Right cardiac atrium (tissue), 5 donors: Measurements from ENCODE around the gene ULK4. TPM values are rescaled to one million over a fixed set of nuclear protein-coding genes. Genes with fewer than 3 reads are reported as not detected.

Source experiments
- ATAC-seq, 2 donors: fragments of 200-7000 bp; cut with Tn5 transposase; one replicate each; pipeline versions ENCODE4 v1.8.0 to v1.9.1; 2020; ENCODE audit warnings: moderate library complexity in 2 of 2, mild to moderate bottlenecking in 1 of 2
- DNase-seq, 3 donors: peaks; one replicate each; pipeline ENCODE4 v3.0.0-alpha.2; 2020
- H3K27ac ChIP-seq: one replicate; pipeline ENCODE4 v1.5.1; 2013; ENCODE audit warnings: mild to moderate bottlenecking, low read length, control low read depth, moderate library complexity
- H3K27me3 ChIP-seq: one replicate; pipeline ENCODE4 v1.6.1; 2013; ENCODE audit not compliant: control insufficient read depth, insufficient read depth
- H3K4me1 ChIP-seq: one replicate; pipeline ENCODE4 v1.6.1; 2013; ENCODE audit warnings: low read length; ENCODE audit not compliant: control insufficient read depth, insufficient read depth
- H3K4me3 ChIP-seq: one replicate; pipeline ENCODE4 v1.5.1; 2013; ENCODE audit warnings: low read length, control low read depth
- H3K9me3 ChIP-seq: one replicate; pipeline ENCODE4 v1.6.1; 2013; ENCODE audit warnings: low read length; ENCODE audit not compliant: control insufficient read depth
- WGBS: extraction: QIAGEN DNeasy Blood & Tissue Kit; methylation state at CpG from one replicate; pipeline ENCODE4 v1.1.7; 2013; 5-methylcytosine and 5-hydroxymethylcytosine counted together
- intact Hi-C, 4 donors: fragments of 100-400 bp; cut with DNase I; formaldehyde crosslinking; loops; one replicate each; pipeline versions ENCODE4 v1.11.0 to v1.14.0; 2022 to 2023
- polyA plus RNA-seq: library from polyadenylated mRNA; stranded (reverse); fragments of 200-250 nt; gene quantifications from one replicate; pipeline ENCODE4 v1.2.3, GENCODE V29; 2013
- total RNA-seq, 4 donors: library from RNA; stranded (reverse); fragmentation: NEBNext Ultra II Directional; extraction: Animal tissue kit (Norgen Biotek cat#: 25700); gene quantifications; one replicate each; pipeline ENCODE4 v1.2.1, GENCODE V29; 2021
- donor health status: healthy with polysubstance abuse.
- donor health status: DM: no; HTN: yes; CAD: no.
- donor health status: DM: no; HTN: no; CAD: no.
- donor health status: DM: no; HTN: yes; CAD: no; lungs with severe emphysema.
- donor health status: DM: yes; HTN: yes; CAD: no.

Gene ULK4
- total and polyA plus RNA-seq, 5 donors: 13.8 to 22.4 (median 18.0) TPM

- Histone ChIP-seq H3K27me3 (no peaks in the 10 kb centered on the region), H3K4me1 (peaks cover 7% of the 10 kb centered on the region), H3K27ac (no peak overlapping the region), H3K9me3 (no peaks in the 10 kb centered on the region), H3K4me3 (no peak overlapping the region)
- no peak for DNase-seq
- ATAC-seq: no peak
- intact Hi-C loops: no loop called here
- 92% methylated on average over 2 of the region's 2 CpGs for WGBS
Measured at GRCh38 chr3:41212088-41212487, 749.8 kb downstream of the ULK4 start.

GRCh38 chr3:41210966-41211365 is 750.9 kb downstream of the ULK4 start:
- H3K4me1 ChIP-seq: peaks cover 3% of the 10 kb centered on the region
- ATAC-seq: no peak

GRCh38 chr3:41209646-41210045 is 752.3 kb downstream of the ULK4 start:
- no peak overlapping the region for H3K27ac ChIP-seq
- 88% methylated on average over 5 of the region's 5 CpGs for WGBS
- no peak overlapping the region for H3K4me3 ChIP-seq
- intact Hi-C loops: loop anchor here in 1 of 4 donors (10.0 kb wide), 2 partner anchors 325 to 625 kb away; no protein-coding TSS in a partner anchor
- H3K4me1 ChIP-seq: peaks cover 5% of the 10 kb centered on the region
- DNase-seq (no peak), ATAC-seq (no peak)
- H3K27me3 ChIP-seq: no peaks in the 10 kb centered on the region
- H3K9me3 ChIP-seq: no peaks in the 10 kb centered on the region

More at GRCh38 chr3:41210966-41211365, 750.9 kb downstream of the ULK4 start:
- Histone ChIP-seq H3K4me3 (no peak overlapping the region), H3K9me3 (no peaks in the 10 kb centered on the region), H3K27ac (no peak overlapping the region), H3K27me3 (no peaks in the 10 kb centered on the region)
- WGBS: 87% methylated on average over 5 of the region's 5 CpGs
- intact Hi-C loops: no loop called here
- DNase-seq: no peak

- H3K27ac ChIP-seq: no peak overlapping the region
- no peak for DNase-seq
- ATAC-seq: peak; percentile 24 to 40
- intact Hi-C loops: loop anchor here in 1 of 4 donors (10.0 kb wide), 2 partner anchors 324 to 624 kb away; no protein-coding TSS in a partner anchor
- H3K9me3 ChIP-seq: no peaks in the 10 kb centered on the region
- H3K4me3 ChIP-seq: no peak overlapping the region
- WGBS: 26% methylated on average over 7 of the region's 7 CpGs
- H3K27me3 ChIP-seq: no peaks in the 10 kb centered on the region
- H3K4me1 ChIP-seq: peaks cover 3% of the 10 kb centered on the region
Measured at GRCh38 chr3:41208507-41209220, 753.2 kb downstream of the ULK4 start.

- Histone ChIP-seq H3K27me3 (no peaks in the 10 kb centered on the region), H3K9me3 (no peaks in the 10 kb centered on the region), H3K4me3 (no peak overlapping the region), H3K27ac (no peak overlapping the region), H3K4me1 (peaks cover 3% of the 10 kb centered on the region)
- 22% methylated on average over 1 of the region's 1 CpG for WGBS
- DNase-seq (no peak), ATAC-seq (no peak)
- intact Hi-C loops: loop anchor here in 1 of 4 donors (10.0 kb wide), 2 partner anchors 323 to 623 kb away; no protein-coding TSS in a partner anchor
Measured at GRCh38 chr3:41207355-41207754, 754.5 kb downstream of the ULK4 start.

GRCh38 chr3:41205591-41205990 is 756.3 kb downstream of the ULK4 start:
- no peaks in the 10 kb centered on the region for H3K9me3 ChIP-seq
- WGBS: 71% methylated on average over 9 of the region's 9 CpGs
- no peak overlapping the region for H3K4me3 ChIP-seq
- no peak for ATAC-seq
- no peaks in the 10 kb centered on the region for H3K27me3 ChIP-seq
- no peak for DNase-seq
- H3K4me1 ChIP-seq: peaks cover 3% of the 10 kb centered on the region
- no peak overlapping the region for H3K27ac ChIP-seq
- intact Hi-C loops: loop anchor here in 1 of 4 donors (10.0 kb wide), 2 partner anchors 321 to 621 kb away; no protein-coding TSS in a partner anchor

GRCh38 chr3:41204369-41204768 is 757.5 kb downstream of the ULK4 start:
- peaks cover 3% of the 10 kb centered on the region for H3K4me1 ChIP-seq
- DNase-seq (no peak), ATAC-seq (no peak)
- WGBS: 78% methylated on average over 1 of the region's 1 CpG
- H3K4me3 ChIP-seq: no peak overlapping the region
- H3K27me3 ChIP-seq: no peaks in the 10 kb centered on the region
- H3K9me3 ChIP-seq: no peaks in the 10 kb centered on the region
- H3K27ac ChIP-seq: no peak overlapping the region
- intact Hi-C loops: loop anchor here in 1 of 4 donors (10.0 kb wide), 2 partner anchors 320 to 620 kb away; no protein-coding TSS in a partner anchor

GRCh38 chr3:41202834-41203345 is 759.0 kb downstream of the ULK4 start:
- no peak for ATAC-seq
- intact Hi-C loops: loop anchor here in 1 of 4 donors (10.0 kb wide), 2 partner anchors 318 to 618 kb away; no protein-coding TSS in a partner anchor
- H3K4me3 ChIP-seq: peak overlapping the region; percentile 93
- no peak for DNase-seq
- no peaks in the 10 kb centered on the region for H3K27me3 ChIP-seq
- H3K27ac ChIP-seq: no peak overlapping the region
- H3K4me1 ChIP-seq: peaks cover 3% of the 10 kb centered on the region
- H3K9me3 ChIP-seq: no peaks in the 10 kb centered on the region

- Histone ChIP-seq H3K27me3 (no peaks in the 10 kb centered on the region), H3K4me3 (peak overlapping the region; percentile 93), H3K4me1 (peaks cover 3% of the 10 kb centered on the region), H3K27ac (no peak overlapping the region), H3K9me3 (no peaks in the 10 kb centered on the region)
- DNase-seq (no peak), ATAC-seq (no peak)
- intact Hi-C loops: loop anchor here in 1 of 4 donors (10.0 kb wide), 2 partner anchors 317 to 617 kb away; no protein-coding TSS in a partner anchor
- WGBS: 28% methylated on average over 5 of the region's 5 CpGs
Measured at GRCh38 chr3:41202075-41202833, 759.6 kb downstream of the ULK4 start.

GRCh38 chr3:41200669-41201021 is 761.3 kb downstream of the ULK4 start:
- Histone ChIP-seq H3K4me3 (peak overlapping the region; percentile 93), H3K27ac (peak overlapping the region; percentile 50), H3K4me1 (peaks cover 3% of the 10 kb centered on the region), H3K9me3 (no peaks in the 10 kb centered on the region), H3K27me3 (no peaks in the 10 kb centered on the region)
- 0% methylated on average over 7 of the region's 7 CpGs for WGBS
- DNase-seq (no peak), ATAC-seq (no peak)
- intact Hi-C loops: loop anchor here in 1 of 4 donors (10.0 kb wide), 2 partner anchors 316 to 616 kb away; no protein-coding TSS in a partner anchor
